ENCODE measurements around the gene MFF. TPM values are rescaled to one million over a fixed set of nuclear protein-coding genes. Genes with fewer than 3 reads are reported as not detected.

Gene MFF
- total RNA-seq, 2 donors from 2014 or later = 74.8 to 93.0 TPM

DNA sequence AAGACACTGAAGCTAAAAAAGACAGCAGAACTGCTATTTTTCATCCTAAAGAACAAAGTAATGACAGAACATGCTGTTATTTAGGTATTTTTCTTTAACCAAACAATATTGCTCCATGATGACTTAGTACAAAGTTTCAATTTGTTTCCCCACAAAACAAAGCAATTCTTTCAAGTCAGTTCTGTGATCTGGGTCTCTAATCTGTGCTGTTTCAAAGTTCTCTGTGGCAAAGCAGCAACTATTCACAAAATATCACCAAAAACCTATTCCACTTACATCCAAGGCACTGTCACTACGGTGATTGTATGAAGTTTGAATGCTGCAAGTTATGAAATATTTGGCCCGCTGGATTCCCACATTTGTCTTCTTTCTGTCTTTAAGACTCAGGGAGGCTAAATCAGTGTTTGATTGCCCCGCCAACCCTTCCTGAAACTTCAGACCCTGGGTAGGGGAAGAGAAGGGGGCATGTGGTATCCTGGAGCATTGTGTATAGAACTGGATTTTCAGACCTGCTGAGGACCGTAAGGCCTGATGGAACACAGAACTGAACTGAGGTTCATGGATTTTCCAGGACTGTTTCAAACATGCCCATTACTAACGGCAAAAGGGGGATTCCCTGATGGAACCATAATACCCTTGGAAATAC lies 13.1 kb upstream of the MFF start:
- Histone ChIP-seq H3K4me3 (ENCODE audit: low read length) (no peak overlapping the region), H3K9ac (ENCODE audit: extremely low read depth, low read length, poor library complexity, severe bottlenecking) (no peak overlapping the region), H3K4me1 (ENCODE audit: control insufficient read depth, insufficient read depth, low read length) (no peaks in the 10 kb centered on the region), H3K27me3 (ENCODE audit: control insufficient read depth, insufficient read depth, low read length, poor library complexity, severe bottlenecking) (no peaks in the 10 kb centered on the region), H3K36me3 (ENCODE audit: control insufficient read depth, insufficient read depth, low read length) (no peaks in the 10 kb centered on the region), H3K27ac (ENCODE audit: low read depth, low read length) (no peak overlapping the region), H3K9me3 (ENCODE audit: control insufficient read depth, low read length) (no peaks in the 10 kb centered on the region)
- no peak for DNase-seq
- TF ChIP-seq, protein P1, sequence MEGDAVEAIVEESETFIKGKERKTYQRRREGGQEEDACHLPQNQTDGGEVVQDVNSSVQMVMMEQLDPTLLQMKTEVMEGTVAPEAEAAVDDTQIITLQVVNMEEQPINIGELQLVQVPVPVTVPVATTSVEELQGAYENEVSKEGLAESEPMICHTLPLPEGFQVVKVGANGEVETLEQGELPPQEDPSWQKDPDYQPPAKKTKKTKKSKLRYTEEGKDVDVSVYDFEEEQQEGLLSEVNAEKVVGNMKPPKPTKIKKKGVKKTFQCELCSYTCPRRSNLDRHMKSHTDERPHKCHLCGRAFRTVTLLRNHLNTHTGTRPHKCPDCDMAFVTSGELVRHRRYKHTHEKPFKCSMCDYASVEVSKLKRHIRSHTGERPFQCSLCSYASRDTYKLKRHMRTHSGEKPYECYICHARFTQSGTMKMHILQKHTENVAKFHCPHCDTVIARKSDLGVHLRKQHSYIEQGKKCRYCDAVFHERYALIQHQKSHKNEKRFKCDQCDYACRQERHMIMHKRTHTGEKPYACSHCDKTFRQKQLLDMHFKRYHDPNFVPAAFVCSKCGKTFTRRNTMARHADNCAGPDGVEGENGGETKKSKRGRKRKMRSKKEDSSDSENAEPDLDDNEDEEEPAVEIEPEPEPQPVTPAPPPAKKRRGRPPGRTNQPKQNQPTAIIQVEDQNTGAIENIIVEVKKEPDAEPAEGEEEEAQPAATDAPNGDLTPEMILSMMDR (conservative IDR thresholded peaks at IDR 0.05) = no peak
- H3K27ac Mint-ChIP-seq = no peak overlapping the region
- H3K4me1 Mint-ChIP-seq = no peaks in the 10 kb centered on the region
- no peak overlapping the region for H3K4me3 Mint-ChIP-seq
- no peaks in the 10 kb centered on the region for H3K27me3 Mint-ChIP-seq (ENCODE audit: insufficient read depth)
- no peaks in the 10 kb centered on the region for H3K36me3 Mint-ChIP-seq (ENCODE audit: low read depth)
- no peaks in the 10 kb centered on the region for H3K9me3 Mint-ChIP-seq
- WGBS, 2 experiments (ENCODE audit: insufficient coverage in 1 of 2, insufficient read length in 1 of 2) = 84 to 85% methylated on average over 4 to 5 of the region's 5 CpGs

DNA sequence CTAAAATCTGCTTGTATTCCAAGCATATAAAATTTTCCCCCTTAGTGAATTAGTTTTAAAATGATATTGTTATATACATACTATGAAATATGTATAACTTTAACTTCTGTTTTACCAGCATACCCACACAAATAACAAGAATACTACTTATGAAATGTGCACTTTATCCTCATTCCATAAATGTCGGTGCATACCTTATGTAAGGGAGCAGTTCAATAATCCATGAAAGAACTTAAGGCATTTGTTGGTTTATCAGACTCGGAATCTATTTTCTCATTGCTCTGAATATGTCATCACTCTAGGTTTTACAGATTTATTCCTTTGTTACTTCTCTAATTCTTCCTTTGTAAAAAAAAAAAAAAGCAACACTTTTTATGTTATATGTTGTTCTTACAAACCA lies 12.5 kb upstream of the MFF start:
- H3K9me3 Mint-ChIP-seq = peaks cover 1% of the 10 kb centered on the region
- Histone ChIP-seq H3K27me3 (ENCODE audit: control insufficient read depth, insufficient read depth, low read length, poor library complexity, severe bottlenecking) (no peaks in the 10 kb centered on the region), H3K36me3 (ENCODE audit: control insufficient read depth, insufficient read depth, low read length) (no peaks in the 10 kb centered on the region), H3K9ac (ENCODE audit: extremely low read depth, low read length, poor library complexity, severe bottlenecking) (no peak overlapping the region), H3K9me3 (ENCODE audit: control insufficient read depth, low read length) (peaks cover 2% of the 10 kb centered on the region), H3K27ac (ENCODE audit: low read depth, low read length) (no peak overlapping the region), H3K4me1 (ENCODE audit: control insufficient read depth, insufficient read depth, low read length) (no peaks in the 10 kb centered on the region), H3K4me3 (ENCODE audit: low read length) (no peak overlapping the region)
- H3K4me3 Mint-ChIP-seq = no peak overlapping the region
- no peaks in the 10 kb centered on the region for H3K4me1 Mint-ChIP-seq
- H3K27me3 Mint-ChIP-seq (ENCODE audit: insufficient read depth) = no peaks in the 10 kb centered on the region
- WGBS, 2 experiments (ENCODE audit: insufficient coverage in 1 of 2, insufficient read length in 1 of 2) = 63 to 74% methylated on average over 1 to 2 of the region's 2 CpGs
- TF ChIP-seq, protein P1 (conservative IDR thresholded peaks at IDR 0.05) = no peak
- H3K36me3 Mint-ChIP-seq (ENCODE audit: low read depth) = no peaks in the 10 kb centered on the region
- no peak for DNase-seq
- H3K27ac Mint-ChIP-seq = no peak overlapping the region

DNA sequence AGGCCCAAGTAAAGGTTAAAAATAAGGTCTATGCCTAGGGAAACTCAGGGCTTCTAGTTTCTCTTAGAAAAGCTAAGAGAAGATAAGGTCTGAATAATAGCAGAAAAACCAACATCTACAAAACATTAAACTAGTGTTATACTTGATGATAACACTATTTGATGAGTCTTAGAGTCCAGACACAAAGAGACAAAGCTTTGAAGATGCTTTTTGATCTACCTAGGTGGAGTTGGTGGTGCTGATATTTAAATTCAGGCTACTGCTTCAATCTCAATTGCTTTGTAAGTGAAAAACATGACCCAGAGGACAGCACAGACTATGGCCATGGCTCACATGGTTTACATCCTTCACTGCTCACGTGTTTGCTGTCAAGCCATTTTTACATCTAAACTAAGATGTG lies 11.7 kb upstream of the MFF start:
- peaks cover 8% of the 10 kb centered on the region for H3K9me3 ChIP-seq (ENCODE audit: control insufficient read depth, low read length)
- H3K27ac ChIP-seq (ENCODE audit: low read depth, low read length) = no peak overlapping the region
- TF ChIP-seq, protein P1 (conservative IDR thresholded peaks at IDR 0.05) = no peak
- Mint-ChIP-seq H3K4me3 (no peak overlapping the region), H3K27ac (no peak overlapping the region), H3K27me3 (ENCODE audit: insufficient read depth) (no peaks in the 10 kb centered on the region), H3K36me3 (ENCODE audit: low read depth) (no peaks in the 10 kb centered on the region), H3K9me3 (peaks cover 7% of the 10 kb centered on the region), H3K4me1 (no peaks in the 10 kb centered on the region)
- no peaks in the 10 kb centered on the region for H3K36me3 ChIP-seq (ENCODE audit: control insufficient read depth, insufficient read depth, low read length)
- H3K4me1 ChIP-seq (ENCODE audit: control insufficient read depth, insufficient read depth, low read length) = no peaks in the 10 kb centered on the region
- no peak overlapping the region for H3K9ac ChIP-seq (ENCODE audit: extremely low read depth, low read length, poor library complexity, severe bottlenecking)
- H3K4me3 ChIP-seq (ENCODE audit: low read length) = no peak overlapping the region
- DNase-seq = no peak
- 95 to 100% methylated on average over 1 of the region's 1 CpG for WGBS, 2 experiments (ENCODE audit: insufficient coverage in 1 of 2, insufficient read length in 1 of 2)
- no peaks in the 10 kb centered on the region for H3K27me3 ChIP-seq (ENCODE audit: control insufficient read depth, insufficient read depth, low read length, poor library complexity, severe bottlenecking)
